ENCODE data around the gene SLC16A9.
"Not testable (repeated sequence)": the region's sequence is repeated elsewhere in the genome, so short reads cannot be mapped to it uniquely, and the experiment has no call there.

SLC16A9 gene

DNA sequence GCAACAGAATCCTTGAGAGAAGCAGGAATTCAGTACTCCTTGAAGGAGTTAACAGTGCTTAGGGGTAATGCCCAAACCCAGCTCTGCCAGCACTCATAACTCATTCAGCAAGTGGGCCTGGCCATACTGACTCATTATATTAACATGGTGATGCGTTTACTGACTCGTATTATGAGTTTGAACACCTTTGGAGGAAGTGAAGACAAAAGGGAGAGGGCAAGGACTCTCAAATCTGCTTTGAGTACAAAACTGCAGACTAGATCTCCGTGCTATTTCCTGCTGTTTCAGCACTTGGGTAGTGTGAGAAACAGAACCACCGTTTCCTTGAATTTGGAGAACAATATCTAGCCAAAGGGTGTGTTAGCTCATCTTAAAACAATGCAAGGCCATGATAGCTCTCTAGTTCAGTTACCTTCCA, 30.8 kb downstream of the SLC16A9 start:
- in situ Hi-C loops (cut with MboI; ENCODE audit: low sequenced_read_pairs), result no loop called here
- Histone ChIP-seq H3K4me1 (peaks cover 20% of the 10 kb centered on the region), H3K27me3 (ENCODE audit: low read depth) (no peaks in the 10 kb centered on the region), H3K36me3 (replicated peaks) (peaks cover 9% of the 10 kb centered on the region), H3K4me3 (no peak overlapping the region), H3K9me3 (no peaks in the 10 kb centered on the region)
- no peak for DNase-seq (ENCODE audit: low spot score in 2 of 2)

DNA sequence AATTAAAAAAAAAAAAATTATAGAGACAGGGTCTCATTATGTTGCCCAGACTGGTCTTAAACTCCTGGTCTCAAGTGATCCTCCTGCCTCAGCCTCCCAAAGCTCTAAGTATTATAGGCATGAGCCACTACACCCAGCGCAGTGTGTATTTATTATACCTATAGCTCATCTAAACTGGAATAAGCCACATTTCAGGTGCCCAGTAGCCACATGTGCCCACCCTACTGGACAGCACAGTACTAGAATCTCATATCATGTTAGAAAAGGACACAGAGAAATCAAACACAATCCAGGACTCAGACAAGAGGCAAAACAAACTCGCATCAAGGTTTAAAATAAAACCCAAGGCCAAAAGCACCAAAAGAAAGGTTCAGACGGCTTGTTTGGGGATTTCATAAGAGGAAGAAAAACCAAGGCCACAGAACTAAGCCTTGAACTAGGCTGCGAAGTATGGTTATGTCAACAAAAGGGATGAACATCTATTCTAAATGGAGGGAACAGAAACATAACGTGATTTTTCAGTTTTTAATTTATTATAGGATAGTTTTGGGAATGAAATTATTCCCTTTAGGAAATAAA, 32.3 kb downstream of the SLC16A9 start:
- in situ Hi-C loops (cut with MboI; ENCODE audit: low sequenced_read_pairs), result no loop called here
- DNase-seq (ENCODE audit: low spot score in 2 of 2), result no peak
- Histone ChIP-seq H3K9me3 (no peaks in the 10 kb centered on the region), H3K4me1 (peaks cover 24% of the 10 kb centered on the region), H3K27me3 (ENCODE audit: low read depth) (no peaks in the 10 kb centered on the region), H3K36me3 (replicated peaks) (peaks cover 8% of the 10 kb centered on the region), H3K4me3 (no peak overlapping the region)

DNA sequence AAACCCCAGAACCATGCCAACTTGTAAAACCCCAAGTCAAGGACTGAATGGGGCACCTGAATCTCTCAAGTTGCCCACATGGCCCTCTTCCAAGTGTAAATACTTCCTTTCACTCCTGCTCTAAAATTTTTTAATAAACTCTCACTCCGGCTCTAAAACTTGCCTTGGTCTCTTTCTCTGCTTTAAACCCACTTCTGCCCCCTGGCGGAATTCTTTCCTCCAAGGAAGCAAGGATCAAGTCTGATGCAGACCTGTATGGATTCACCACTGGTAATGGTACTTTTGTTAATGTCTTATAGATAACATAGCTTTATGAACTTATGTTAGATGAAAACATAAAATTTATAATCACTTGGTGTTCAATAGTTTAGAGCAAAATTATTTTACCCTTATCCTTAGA, 33.8 kb downstream of the SLC16A9 start:
- H3K36me3 ChIP-seq (replicated peaks), result peaks cover 16% of the 10 kb centered on the region
- in situ Hi-C loops (cut with MboI; ENCODE audit: low sequenced_read_pairs), result no loop called here
- H3K4me1 ChIP-seq, result peaks cover 24% of the 10 kb centered on the region
- peak in 1 of 2 experiments; percentile 48 for DNase-seq (ENCODE audit: low spot score in 2 of 2)
- no peaks in the 10 kb centered on the region for H3K27me3 ChIP-seq (ENCODE audit: low read depth)
- H3K9me3 ChIP-seq, result no peaks in the 10 kb centered on the region
- H3K4me3 ChIP-seq, result no peak overlapping the region

DNA sequence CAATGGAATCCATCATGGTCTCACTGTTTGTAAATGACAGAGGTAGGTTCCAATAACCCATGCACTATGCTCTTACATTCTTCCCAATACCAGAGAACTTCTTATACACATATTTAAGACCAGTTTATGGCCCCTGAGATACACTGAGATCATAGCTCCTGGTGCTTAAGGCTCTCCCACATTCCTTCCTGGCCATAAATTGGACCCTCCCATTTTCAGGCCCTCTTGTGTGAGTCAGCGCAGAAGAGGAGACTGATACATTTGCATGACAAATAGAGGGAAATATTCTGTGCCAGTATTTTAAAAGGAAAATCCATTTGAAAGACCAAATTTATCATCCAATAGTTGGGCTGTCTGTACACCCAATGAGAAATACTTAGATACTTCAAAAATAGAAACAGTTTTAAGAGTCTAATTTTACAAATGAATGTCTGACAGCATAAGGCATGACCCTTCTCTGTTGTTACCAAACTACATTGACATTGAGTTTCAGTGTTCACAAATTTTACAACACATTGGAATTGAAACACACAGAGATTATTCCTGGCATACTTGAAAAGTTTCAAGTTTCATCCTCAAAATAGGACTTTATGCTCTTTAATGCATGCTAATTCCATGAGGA, 35.3 kb downstream of the SLC16A9 start:
- peak; percentile 78 to 94 for DNase-seq (ENCODE audit: low spot score in 2 of 2)
- Histone ChIP-seq H3K36me3 (replicated peaks) (peaks cover 16% of the 10 kb centered on the region), H3K4me1 (peaks cover 22% of the 10 kb centered on the region), H3K27me3 (ENCODE audit: low read depth) (no peaks in the 10 kb centered on the region), H3K4me3 (no peak overlapping the region), H3K9me3 (no peaks in the 10 kb centered on the region)
- in situ Hi-C loops (cut with MboI; ENCODE audit: low sequenced_read_pairs), result no loop called here

DNA sequence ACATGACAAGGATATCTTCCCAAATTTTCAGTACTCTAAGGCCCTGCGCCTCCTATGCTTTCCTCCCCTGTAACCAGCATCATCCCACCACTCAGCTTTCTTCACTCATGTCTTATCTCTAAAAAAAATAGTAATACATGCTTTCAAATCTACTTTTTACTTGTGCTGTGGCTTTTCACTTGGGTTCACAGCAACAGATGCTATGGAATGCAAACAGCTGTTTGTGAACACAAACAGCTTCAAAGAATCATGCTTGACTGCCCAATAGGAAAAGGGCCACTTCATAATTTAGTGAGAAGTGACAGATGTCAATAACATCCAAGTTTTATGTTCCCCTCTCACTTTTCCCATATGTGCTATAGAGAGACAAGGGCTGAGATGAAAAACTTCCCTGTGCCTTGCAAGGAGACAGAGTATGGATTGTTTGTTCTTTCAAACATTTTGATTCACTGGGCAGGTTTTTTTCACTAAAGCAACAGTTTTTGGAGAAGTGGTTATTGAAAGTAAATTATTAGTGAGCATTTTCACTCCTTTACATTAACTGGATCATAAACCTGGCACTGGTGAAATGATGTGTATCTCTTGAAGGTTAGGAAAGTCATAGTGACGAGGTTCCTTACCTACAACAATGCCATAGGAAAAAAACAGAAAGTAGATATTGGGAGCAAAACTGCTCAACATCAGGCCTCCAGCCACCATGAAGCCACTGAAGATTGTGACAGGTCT, 37.3 kb downstream of the SLC16A9 start:
- no peak overlapping the region for H3K4me3 ChIP-seq
- no peaks in the 10 kb centered on the region for H3K27me3 ChIP-seq (ENCODE audit: low read depth)
- in situ Hi-C loops (cut with MboI; ENCODE audit: low sequenced_read_pairs), result no loop called here
- H3K9me3 ChIP-seq, result no peaks in the 10 kb centered on the region
- peaks cover 16% of the 10 kb centered on the region for H3K36me3 ChIP-seq (replicated peaks)
- no peak for DNase-seq (ENCODE audit: low spot score in 2 of 2)
- peaks cover 20% of the 10 kb centered on the region for H3K4me1 ChIP-seq

DNA sequence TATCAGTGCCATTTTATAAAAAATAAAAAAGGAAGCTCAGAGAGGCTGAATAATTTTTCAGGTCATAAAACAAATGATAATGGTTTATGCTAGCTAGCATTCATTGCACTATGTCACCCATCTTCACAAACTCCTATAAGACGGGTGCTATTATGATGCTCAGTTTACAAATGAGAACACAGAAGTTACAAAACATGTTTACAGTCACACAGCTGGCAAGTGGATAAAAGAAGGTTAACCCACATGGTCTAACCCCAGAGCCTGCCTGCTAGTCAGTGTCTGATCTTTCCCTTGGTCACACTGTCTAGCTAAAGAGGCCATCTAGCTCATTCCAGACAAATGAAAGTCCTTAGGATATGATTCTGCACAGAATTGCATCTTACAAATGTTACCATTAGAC, 39.4 kb downstream of the SLC16A9 start:
- H3K4me1 ChIP-seq, result peaks cover 15% of the 10 kb centered on the region
- DNase-seq (ENCODE audit: low spot score in 2 of 2), result no peak
- no peaks in the 10 kb centered on the region for H3K27me3 ChIP-seq (ENCODE audit: low read depth)
- peaks cover 14% of the 10 kb centered on the region for H3K36me3 ChIP-seq (replicated peaks)
- in situ Hi-C loops (cut with MboI; ENCODE audit: low sequenced_read_pairs), result no loop called here
- H3K4me3 ChIP-seq, result no peak overlapping the region
- H3K9me3 ChIP-seq, result no peaks in the 10 kb centered on the region

DNA sequence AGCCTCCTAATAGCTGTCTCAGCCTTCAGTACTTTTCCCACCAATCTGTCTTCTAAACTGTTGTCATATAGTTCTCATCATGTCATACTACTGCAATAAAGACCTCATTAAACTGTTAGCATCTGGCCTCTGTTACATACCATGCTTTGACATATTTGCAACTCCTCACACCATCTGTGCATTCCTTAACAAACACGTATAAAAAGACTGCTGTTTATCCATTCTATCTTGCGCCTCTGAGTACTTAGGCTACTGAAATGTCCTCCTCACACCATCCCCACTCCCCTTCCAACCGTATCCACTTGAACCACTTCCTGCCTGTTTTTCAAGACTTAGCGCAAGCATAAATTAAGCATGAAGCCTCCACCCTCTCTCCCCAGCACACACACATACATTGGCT, 41.6 kb downstream of the SLC16A9 start:
- no peaks in the 10 kb centered on the region for H3K4me1 ChIP-seq
- H3K9me3 ChIP-seq, result no peaks in the 10 kb centered on the region
- in situ Hi-C loops (cut with MboI; ENCODE audit: low sequenced_read_pairs), result no loop called here
- peaks cover 14% of the 10 kb centered on the region for H3K36me3 ChIP-seq (replicated peaks)
- no peak for DNase-seq (ENCODE audit: low spot score in 2 of 2)
- H3K4me3 ChIP-seq, result no peak overlapping the region
- no peaks in the 10 kb centered on the region for H3K27me3 ChIP-seq (ENCODE audit: low read depth)

DNA sequence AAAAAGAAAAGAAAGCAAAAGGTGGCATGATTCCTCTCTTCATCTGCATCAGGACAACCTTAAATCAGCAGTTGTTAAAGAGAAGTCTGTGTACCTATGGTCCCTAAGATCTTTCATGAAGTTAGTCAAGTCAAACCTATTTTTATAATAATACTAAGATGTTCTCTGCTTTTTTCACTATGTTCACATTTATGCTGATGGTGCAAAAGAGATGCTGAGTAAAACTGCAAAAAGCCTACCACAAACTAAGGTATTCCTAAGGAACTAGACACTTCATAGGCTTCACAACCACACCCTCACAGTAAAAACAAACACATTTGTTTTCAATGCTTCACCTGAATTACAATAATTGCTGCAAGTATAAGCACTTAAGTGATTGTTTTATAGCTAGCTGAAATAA, 43.3 kb downstream of the SLC16A9 start:
- Histone ChIP-seq H3K27me3 (ENCODE audit: low read depth) (no peaks in the 10 kb centered on the region), H3K4me3 (no peak overlapping the region), H3K9me3 (no peaks in the 10 kb centered on the region), H3K36me3 (replicated peaks) (peaks cover 6% of the 10 kb centered on the region; the same call in 1 of the 2 replicates), H3K4me1 (no peaks in the 10 kb centered on the region)
- DNase-seq (ENCODE audit: low spot score in 2 of 2), result no peak
- in situ Hi-C loops (cut with MboI; ENCODE audit: low sequenced_read_pairs), result no loop called here

DNA sequence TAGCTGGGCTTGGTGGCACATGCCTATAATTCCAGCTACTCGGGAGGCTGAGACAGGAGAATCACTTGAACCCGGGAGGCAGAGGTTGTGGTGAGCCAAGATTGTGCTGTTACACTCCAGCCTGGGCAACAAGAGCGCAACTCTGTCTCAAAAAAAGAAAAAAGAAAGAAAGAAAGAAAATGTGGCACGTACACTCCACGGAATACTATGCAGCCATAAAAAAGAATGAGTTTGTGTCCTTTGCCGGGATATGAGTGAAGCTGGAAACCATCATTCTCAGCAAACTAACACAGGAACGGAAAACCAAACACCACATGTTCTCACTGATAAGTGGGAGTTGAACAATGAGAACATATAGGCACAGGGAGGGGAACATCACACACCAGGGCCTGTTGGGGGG, 46.4 kb downstream of the SLC16A9 start:
- H3K9me3 ChIP-seq; H3K4me3 ChIP-seq; DNase-seq (ENCODE audit: low spot score in 2 of 2); H3K27me3 ChIP-seq (ENCODE audit: low read depth); in situ Hi-C loops (cut with MboI; ENCODE audit: low sequenced_read_pairs); H3K36me3 ChIP-seq (replicated peaks); H3K4me1 ChIP-seq: not testable (repeated sequence)

DNA sequence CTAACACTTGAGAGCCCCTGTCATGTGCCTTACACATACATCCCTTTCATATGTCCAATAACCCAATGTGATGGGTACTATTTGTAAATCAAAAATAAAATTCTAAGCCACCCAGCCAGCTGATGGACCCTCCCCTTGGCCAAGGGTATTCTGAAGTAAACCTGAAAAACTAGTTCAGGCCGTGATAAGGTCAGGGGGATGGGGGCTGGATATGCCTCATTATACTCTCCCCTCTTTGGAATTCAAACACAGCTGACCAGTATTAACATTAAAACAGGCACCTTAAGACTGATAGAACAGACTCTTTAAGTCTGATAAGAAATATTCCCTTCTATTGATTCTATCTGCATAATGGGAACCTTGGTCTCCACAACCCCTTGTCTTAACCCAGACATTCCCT, 51.9 kb downstream of the SLC16A9 start:
- H3K36me3 ChIP-seq (replicated peaks), result peaks cover 5% of the 10 kb centered on the region
- in situ Hi-C loops (cut with MboI; ENCODE audit: low sequenced_read_pairs), result no loop called here
- H3K27me3 ChIP-seq (ENCODE audit: low read depth), result no peaks in the 10 kb centered on the region
- no peaks in the 10 kb centered on the region for H3K9me3 ChIP-seq
- H3K4me1 ChIP-seq, result no peaks in the 10 kb centered on the region
- no peak overlapping the region for H3K4me3 ChIP-seq
- no peak for DNase-seq (ENCODE audit: low spot score in 2 of 2)

DNA sequence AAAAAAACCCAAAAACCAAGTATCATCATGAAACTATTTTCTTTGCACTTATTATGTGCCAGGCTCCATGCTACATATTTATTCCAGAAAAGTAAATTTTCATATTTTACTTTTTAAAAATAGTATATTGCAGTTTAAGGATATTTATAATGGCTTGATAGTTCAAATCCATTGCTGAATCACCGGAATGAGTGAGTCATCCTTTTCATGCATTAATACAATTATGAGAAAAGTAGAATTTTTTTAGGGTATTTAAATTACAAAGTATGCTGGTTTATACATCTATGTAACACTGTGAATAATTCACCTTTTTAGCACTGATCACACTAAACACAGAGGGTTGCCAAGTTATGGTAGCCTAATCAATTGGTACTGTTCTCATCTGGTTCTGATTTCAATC, 54.3 kb downstream of the SLC16A9 start:
- Histone ChIP-seq H3K9me3 (no peaks in the 10 kb centered on the region), H3K27me3 (ENCODE audit: low read depth) (no peaks in the 10 kb centered on the region), H3K4me3 (no peak overlapping the region), H3K36me3 (replicated peaks) (peaks cover 4% of the 10 kb centered on the region), H3K4me1 (no peaks in the 10 kb centered on the region)
- no peak for DNase-seq (ENCODE audit: low spot score in 2 of 2)
- in situ Hi-C loops (cut with MboI; ENCODE audit: low sequenced_read_pairs), result no loop called here

DNA sequence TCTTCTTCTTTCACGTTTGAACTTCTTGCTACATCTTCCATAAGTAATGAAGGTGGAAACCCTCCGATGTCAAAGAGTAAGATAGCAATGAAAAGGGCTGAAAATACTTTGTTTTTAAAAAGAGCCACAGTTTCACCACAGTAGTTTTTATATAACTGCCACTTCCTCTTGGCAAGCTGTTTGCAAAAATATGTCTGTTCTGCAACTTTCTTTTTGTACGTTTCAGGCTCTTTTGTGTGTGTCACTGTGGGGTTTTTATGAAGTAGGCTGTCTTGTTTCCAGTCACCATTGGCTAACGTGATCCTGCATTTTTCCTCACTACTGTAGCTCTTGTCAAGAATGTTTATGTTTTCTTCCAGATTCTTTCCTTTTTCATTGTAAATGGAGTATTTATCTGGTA, 55.6 kb downstream of the SLC16A9 start:
- no peak for DNase-seq (ENCODE audit: low spot score in 2 of 2)
- Histone ChIP-seq H3K27me3 (ENCODE audit: low read depth) (no peaks in the 10 kb centered on the region), H3K4me1 (peaks cover 6% of the 10 kb centered on the region), H3K9me3 (no peaks in the 10 kb centered on the region), H3K4me3 (no peak overlapping the region), H3K36me3 (replicated peaks) (peaks cover 4% of the 10 kb centered on the region)
- in situ Hi-C loops (cut with MboI; ENCODE audit: low sequenced_read_pairs), result no loop called here

DNA sequence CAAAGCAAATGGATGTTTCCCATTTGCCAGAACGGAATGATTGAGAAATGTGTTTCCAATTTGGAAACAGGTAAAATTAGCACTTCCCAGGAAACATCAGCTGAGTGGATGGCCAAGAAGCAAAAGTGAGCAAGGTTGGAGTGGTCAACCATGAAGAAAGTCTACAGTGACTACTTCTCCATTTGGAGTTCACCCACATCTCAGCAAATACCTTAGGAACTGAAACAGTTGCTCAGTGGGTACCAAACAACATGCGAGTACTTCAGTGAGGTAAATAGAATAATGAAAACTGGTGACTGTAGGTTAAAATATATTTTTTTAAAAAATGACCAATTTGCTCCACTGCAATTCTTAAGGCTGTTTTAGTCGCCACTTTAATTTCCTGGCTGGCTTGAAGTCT, 57.7 kb downstream of the SLC16A9 start:
- H3K9me3 ChIP-seq, result no peaks in the 10 kb centered on the region
- no peak overlapping the region for H3K4me3 ChIP-seq
- in situ Hi-C loops (cut with MboI; ENCODE audit: low sequenced_read_pairs), result no loop called here
- H3K27me3 ChIP-seq (ENCODE audit: low read depth), result no peaks in the 10 kb centered on the region
- H3K36me3 ChIP-seq (replicated peaks), result peaks cover 4% of the 10 kb centered on the region
- H3K4me1 ChIP-seq, result peaks cover 14% of the 10 kb centered on the region
- no peak for DNase-seq (ENCODE audit: low spot score in 2 of 2)

DNA sequence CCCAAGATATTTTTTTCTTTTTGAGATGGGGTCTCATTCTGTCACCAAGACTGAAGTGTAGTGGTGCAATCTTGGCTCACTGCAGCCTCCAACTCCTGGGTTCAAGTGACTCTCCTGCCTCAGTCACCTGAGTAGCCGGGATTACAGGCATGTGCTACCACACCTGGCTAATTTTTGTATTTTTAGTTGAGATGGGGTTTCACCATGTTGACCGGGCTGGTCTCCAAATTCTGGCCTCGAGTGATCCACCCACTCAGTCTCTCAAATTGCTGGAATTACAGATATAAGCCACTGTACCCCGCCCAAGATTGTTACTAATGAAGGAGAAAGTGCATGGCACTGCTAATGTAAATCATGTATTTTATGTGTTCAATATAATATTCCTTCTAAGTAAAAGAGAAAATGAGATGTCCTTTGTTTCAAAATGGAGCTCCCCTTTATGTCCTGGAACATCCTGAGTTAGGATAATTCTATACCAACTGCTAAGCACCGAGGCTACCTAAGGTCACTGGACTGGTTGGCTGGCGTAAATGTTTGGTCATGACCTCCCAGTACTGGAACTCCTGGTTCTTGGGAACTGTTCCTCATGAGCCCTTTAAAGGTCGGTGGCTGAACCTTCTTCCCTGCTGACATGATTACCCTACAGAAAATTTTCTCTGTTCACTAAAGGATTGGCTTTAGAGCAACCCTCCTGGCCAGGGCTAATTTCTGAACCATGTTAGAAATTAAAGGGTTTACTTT, 59.9 kb downstream of the SLC16A9 start:
- Histone ChIP-seq H3K9me3 (0 out of 2 replicates have a peak, but pooled peaks cover 4% of the 10 kb centered on the region), H3K27me3 (ENCODE audit: low read depth) (no peaks in the 10 kb centered on the region), H3K4me3 (no peak overlapping the region), H3K4me1 (peaks cover 14% of the 10 kb centered on the region), H3K36me3 (replicated peaks) (peaks cover 4% of the 10 kb centered on the region)
- in situ Hi-C loops (cut with MboI; ENCODE audit: low sequenced_read_pairs), result loop anchor here (25.0 kb wide), 1 partner anchor 788 kb away; no protein-coding TSS in a partner anchor
- DNase-seq (ENCODE audit: low spot score in 2 of 2), result no peak
